NCI-H1105 treated with DMSO at 0.1 percent for 48 hours (cell line): ENCODE measurements around the gene RASGRP4.
"Not testable (repeated sequence)": the region's sequence is repeated elsewhere in the genome, so short reads cannot be mapped to it uniquely, and the experiment has no call there.

Source experiments
- DNase-seq: peaks from one replicate; lab custom pipeline; 2025; lab: John Stamatoyannopoulos, UW

RASGRP4 gene

DNA sequence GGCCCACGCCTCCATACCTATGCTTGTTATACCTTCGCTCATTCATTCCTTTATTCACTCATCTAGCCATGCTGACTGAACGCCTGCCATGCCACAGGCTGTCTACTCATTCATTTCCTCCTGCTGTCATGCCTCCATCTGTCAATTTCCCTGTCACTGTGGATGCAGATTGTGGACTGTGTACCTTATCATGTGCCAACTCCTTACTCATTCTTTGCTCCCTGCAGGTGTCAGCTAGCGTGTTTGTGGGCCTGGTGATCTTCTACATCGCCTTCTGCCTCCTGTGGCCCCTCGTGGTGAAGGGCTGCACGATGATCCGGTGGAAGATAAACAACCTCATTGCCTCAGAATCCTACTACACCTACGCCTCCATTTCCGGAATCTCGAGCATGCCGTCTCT, 55.7 kb downstream of the RASGRP4 start:
- no peak for DNase-seq

GRCh38 chr19:38369584-38369983, 56.4 kb downstream of the RASGRP4 start:
- no peak for DNase-seq

DNA sequence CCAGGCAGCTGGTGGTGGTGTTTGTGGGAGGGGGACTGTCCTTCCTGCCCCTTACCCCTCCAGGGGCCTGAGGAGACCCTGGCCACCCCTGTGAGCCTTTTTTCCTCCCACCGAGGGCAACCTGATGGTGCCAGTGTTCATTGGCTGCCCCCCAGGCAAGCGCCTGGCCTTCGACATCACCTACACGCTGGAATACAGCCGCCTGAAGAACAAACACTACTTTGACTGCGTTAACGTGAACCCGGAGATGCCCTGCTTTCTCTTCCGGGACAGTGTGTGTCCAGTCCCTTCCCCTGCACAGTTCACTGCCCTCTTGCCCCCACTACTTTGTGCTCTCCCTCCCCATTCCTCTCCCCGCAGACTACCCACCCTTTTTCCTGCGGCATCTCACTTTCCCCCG, 59.0 kb downstream of the RASGRP4 start:
- DNase-seq = no peak

- DNase-seq = not testable (repeated sequence)
These were observed 62.9 kb downstream of the RASGRP4 start for GRCh38 chr19:38362946-38363688.

- DNase-seq = peak; percentile 81
These were observed 63.7 kb downstream of the RASGRP4 start for GRCh38 chr19:38362076-38362945.

DNA sequence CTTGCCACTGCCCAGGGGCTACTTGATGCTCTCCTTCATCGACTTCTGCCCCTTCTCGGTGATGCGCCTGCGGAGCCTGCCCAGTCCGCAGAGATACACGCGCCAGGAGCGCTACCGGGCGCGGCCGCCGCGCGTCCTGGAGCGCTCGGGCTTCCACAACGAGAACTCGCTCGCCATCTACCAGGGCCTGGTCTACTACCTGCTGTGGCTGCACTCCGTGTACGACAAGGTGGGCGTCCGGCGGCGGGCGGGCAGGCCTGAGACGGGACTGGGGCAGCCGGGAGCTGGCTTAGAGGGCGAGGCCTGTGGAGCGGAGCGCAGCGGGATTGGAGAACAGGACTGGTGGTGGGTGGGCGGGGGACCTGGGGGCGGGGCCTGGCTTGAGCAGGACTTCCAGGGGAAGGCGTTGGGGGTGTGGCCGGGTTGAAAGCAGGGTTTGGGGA, 64.4 kb downstream of the RASGRP4 start:
- peak; percentile 81 for DNase-seq

GRCh38 chr19:38360839-38361631, 65.0 kb downstream of the RASGRP4 start:
- DNase-seq = no peak

- DNase-seq = no peak
These were observed 65.7 kb downstream of the RASGRP4 start for GRCh38 chr19:38360351-38360750.

DNA sequence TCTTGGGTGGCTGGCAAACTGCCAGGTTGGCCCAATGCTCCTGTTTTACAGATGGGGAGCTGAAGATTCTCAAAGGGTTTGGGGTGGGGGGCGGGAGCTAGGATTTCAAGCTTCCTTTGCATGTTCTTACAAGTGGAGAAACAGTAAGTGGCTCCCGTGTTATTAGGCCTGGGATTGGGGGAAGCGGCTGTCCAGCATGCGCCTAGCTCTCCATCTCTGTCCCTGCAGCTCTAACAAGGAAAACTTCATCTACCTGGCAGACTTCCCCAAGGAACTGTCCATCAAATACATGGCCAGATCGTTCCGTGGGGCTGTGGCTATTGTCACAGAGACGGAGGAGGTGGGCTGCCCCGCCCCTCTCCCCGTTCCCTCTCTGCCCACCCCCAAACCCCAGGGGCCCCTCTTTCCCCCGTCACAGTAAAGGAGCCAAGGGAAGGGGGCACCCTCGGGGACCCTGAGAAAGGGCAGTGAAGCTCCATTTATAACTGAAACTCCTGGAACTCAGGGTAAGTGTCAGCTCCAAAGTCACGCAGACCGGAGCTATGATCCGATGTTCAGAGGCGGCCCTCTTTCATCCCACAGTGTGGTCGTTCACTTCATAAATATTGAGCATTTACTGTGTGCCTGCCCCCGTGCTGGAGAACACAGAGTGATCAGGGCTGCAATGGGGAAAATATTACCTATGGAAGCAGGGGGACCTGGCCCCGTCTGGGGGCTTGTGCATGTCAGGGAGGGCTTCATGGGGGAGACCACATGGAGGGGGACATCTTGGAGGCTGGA, 66.6 kb downstream of the RASGRP4 start:
- no peak for DNase-seq
